Peyer's patch (tissue), 4 donors: ENCODE measurements around the gene RHAG.

Experiments
- CTCF ChIP-seq, 6 experiments: fragments of 450-650 bp in 4 of 6; fragments of 200-600 bp in 2 of 6; sonication (generic) in 1 of 6; IDR thresholded peaks; one replicate each; pipeline ENCODE4 v1.5.1; 2017 to 2019; ENCODE audit warnings: antibody characterized with exemption in 6 of 6, mild to moderate bottlenecking in 3 of 6, moderate library complexity in 1 of 6
- POLR2A ChIP-seq, 2 donors: fragments of 450-650 bp; IDR thresholded peaks; one replicate each; pipeline ENCODE4 v1.5.1; 2017; ENCODE audit warnings: antibody characterized with exemption in 2 of 2, mild to moderate bottlenecking in 2 of 2, moderate library complexity in 2 of 2

GRCh38 chr6:49653942-49654341 is 17.3 kb upstream of the RHAG start:
- TF ChIP-seq POLR2A (IDR thresholded peaks at IDR 0.05) (no peak), CTCF (IDR thresholded peaks at IDR 0.05) (no peak)
